HEK293T (cell line): ENCODE data around the gene YWHAQ.

ENCODE experiments used
- BHLHE40 ChIP-seq: fragments of 450-650 bp; IDR thresholded peaks from 2 replicates; pipeline ENCODE4 v1.6.1; 2016; ENCODE audit warnings: mild to moderate bottlenecking, moderate library complexity, borderline replicate concordance
- ELF4 ChIP-seq: fragments of 450-650 bp; IDR thresholded peaks from 2 replicates; pipeline ENCODE4 v1.6.1; 2017; ENCODE audit warnings: antibody characterized with exemption
- HDGF ChIP-seq: fragments of 450-650 bp; IDR thresholded peaks from 2 replicates; pipeline ENCODE4 v1.6.1; 2017; ENCODE audit warnings: antibody characterized with exemption, borderline replicate concordance
- SP1 ChIP-seq: fragments of 450-650 bp; IDR thresholded peaks from 2 replicates; pipeline ENCODE4 v1.6.1; 2017
- TARDBP ChIP-seq: fragments of 450-650 bp; IDR thresholded peaks from 2 replicates; pipeline ENCODE4 v1.6.1; 2016
- ZNF384 ChIP-seq: fragments of 450-650 bp; IDR thresholded peaks from 2 replicates; pipeline ENCODE4 v1.6.1; 2016

GRCh38 chr2:9652898-9653479, 22.2 kb upstream of the YWHAQ start:
- no peak for TF ChIP-seq HDGF
- TF ChIP-seq TARDBP, result no peak
- TF ChIP-seq ELF4, result no peak
- TF ChIP-seq BHLHE40, result no peak
- no peak for TF ChIP-seq SP1
- no peak for TF ChIP-seq ZNF384
